A549 (cell line): ENCODE data around the gene PDGFC. TPM values are rescaled to one million over a fixed set of nuclear protein-coding genes. Genes with fewer than 3 reads are reported as not detected.

ENCODE experiments used
- ATAC-seq, 2 experiments: fragments of 200-7000 bp in 1 of 2; fragments of >200 bp in 1 of 2; cut with Nextera tagmentation in 1 of 2; cut with Tn5 transposase in 1 of 2; 3 replicates each; pipeline versions ENCODE4 v1.8.0 to v1.9.1; 2018 to 2020; ENCODE audit warnings: mild to moderate bottlenecking in 1 of 2, moderate library complexity in 1 of 2
- CTCF ChIA-PET: fragments of 300-600 bp; sonication (Branson Sonifier 250); formaldehyde crosslinking; extraction: SDS; loops from one replicate; lab custom pipeline; 2021; ENCODE audit warnings: antibody characterized with exemption, inconsistent platforms; lab: Yijun Ruan, JAX
- POLR2A ChIA-PET: fragments of 350-600 bp; formaldehyde crosslinking; extraction: SDS; loops from one replicate; lab custom pipeline; 2021; ENCODE audit warnings: antibody characterized with exemption, inconsistent platforms; lab: Yijun Ruan, JAX
- DNase-seq, 2 experiments: peaks; one replicate each; pipeline versions ENCODE4 v3.0.0 to v3.0.0-alpha.2; 2011 to 2016; ENCODE audit warnings: low read depth in 1 of 2, low spot score in 1 of 2
- FAIRE-seq: peaks from 2 replicates; lab custom pipeline; 2011; peaks lifted over from hg19 to GRCh38; lab: Jason Lieb, UNC
- H3K27ac ChIP-seq, 2 experiments: fragments of >200 bp; sonication (Bioruptor Twin); formaldehyde crosslinking; 3 replicates each; pipeline ENCODE4 v1.5.1; 2016 to 2017
- H3K4me1 ChIP-seq: fragments of >200 bp; sonication (Bioruptor Twin); formaldehyde crosslinking; 3 replicates; pipeline ENCODE4 v1.6.1; 2016
- H3K4me2 ChIP-seq: fragments of >200 bp; sonication (Bioruptor Twin); formaldehyde crosslinking; 3 replicates; pipeline ENCODE4 v1.6.1; 2016
- H3K4me3 ChIP-seq: fragments of >200 bp; sonication (Bioruptor Twin); formaldehyde crosslinking; 3 replicates; pipeline ENCODE4 v1.5.1; 2016
- H3K9me3 ChIP-seq: fragments of >200 bp; sonication (Bioruptor Twin); formaldehyde crosslinking; 3 replicates; pipeline ENCODE4 v1.6.1; 2016
- BHLHE40 ChIP-seq: IDR thresholded peaks from 2 replicates; pipeline ENCODE4 v1.6.1; 2012; ENCODE audit warnings: low read depth, low read length, inconsistent platforms
- CBX2 ChIP-seq: fragments of 200-600 bp; sonication (generic); IDR thresholded peaks from 2 replicates; pipeline ENCODE4 v1.6.1; 2016; ENCODE audit warnings: low read depth, mild to moderate bottlenecking, borderline replicate concordance
- CEBPB ChIP-seq, 2 experiments: fragments of >200 bp in 1 of 2; sonication (Bioruptor Twin) in 1 of 2; formaldehyde crosslinking in 1 of 2; IDR thresholded peaks; 2 replicates each; pipeline ENCODE4 v1.6.1; 2012 to 2016
- CHD4 ChIP-seq: fragments of 200-600 bp; sonication (generic); IDR thresholded peaks from 2 replicates; pipeline ENCODE4 v1.6.1; 2016; ENCODE audit warnings: antibody characterized with exemption, mild to moderate bottlenecking, borderline replicate concordance
- E2F6 ChIP-seq: IDR thresholded peaks from 2 replicates; pipeline ENCODE4 v1.6.1; 2012; ENCODE audit warnings: low read depth, borderline replicate concordance
- EHF ChIP-seq: fragments of 250-450 bp; sonication (Bioruptor Pico); IDR thresholded peaks from 2 replicates; pipeline ENCODE4 v1.5.0; 2020; ENCODE audit warnings: mild to moderate bottlenecking
- ESRRA ChIP-seq: fragments of 150-350 bp; IDR thresholded peaks from 2 replicates; pipeline ENCODE4 v1.6.1; 2014; ENCODE audit warnings: mild to moderate bottlenecking, low read length, borderline replicate concordance
- HEYL ChIP-seq: fragments of 250-450 bp; sonication (Bioruptor Pico); IDR thresholded peaks from 2 replicates; pipeline ENCODE4 v1.8.0; 2021; ENCODE audit warnings: mild to moderate bottlenecking, moderate library complexity
- HMGXB4 ChIP-seq: fragments of 250-450 bp; sonication (Bioruptor Pico); IDR thresholded peaks from 2 replicates; pipeline ENCODE4 v1.5.0; 2021; ENCODE audit warnings: mild to moderate bottlenecking, moderate library complexity, borderline replicate concordance
- HOXA7 ChIP-seq: fragments of 250-450 bp; sonication (Bioruptor Pico); IDR thresholded peaks from 2 replicates; pipeline ENCODE4 v1.5.0; 2020; ENCODE audit warnings: mild to moderate bottlenecking, moderate library complexity
- HOXB13 ChIP-seq: fragments of 250-450 bp; sonication (Bioruptor Pico); IDR thresholded peaks from 2 replicates; pipeline ENCODE4 v1.5.0; 2020; ENCODE audit warnings: low read depth, mild to moderate bottlenecking, moderate library complexity
- HOXB5 ChIP-seq: fragments of 250-450 bp; sonication (Bioruptor Pico); IDR thresholded peaks from 2 replicates; pipeline ENCODE4 v1.5.0; 2020; ENCODE audit warnings: mild to moderate bottlenecking, moderate library complexity
- JUN ChIP-seq, 2 experiments: fragments of >200 bp; sonication (Bioruptor Twin); formaldehyde crosslinking; IDR thresholded peaks; 2 replicates in 1 of 2; 3 replicates in 1 of 2; pipeline ENCODE4 v1.6.1; 2016 to 2017
- JUNB ChIP-seq: fragments of >200 bp; sonication (Bioruptor Twin); formaldehyde crosslinking; IDR thresholded peaks from 2 replicates; pipeline ENCODE4 v1.6.1; 2016
- KDM1A ChIP-seq: fragments of 200-600 bp; sonication (generic); IDR thresholded peaks from 2 replicates; pipeline ENCODE4 v1.6.1; 2016; ENCODE audit warnings: low read depth, mild to moderate bottlenecking
- KDM5A ChIP-seq: fragments of 200-600 bp; sonication (generic); IDR thresholded peaks from 2 replicates; pipeline ENCODE4 v1.6.1; 2016; ENCODE audit warnings: antibody characterized with exemption, mild to moderate bottlenecking
- MAFK ChIP-seq: fragments of 450-650 bp; IDR thresholded peaks from 2 replicates; pipeline ENCODE4 v1.6.1; 2014; ENCODE audit not compliant: partially characterized antibody
- NPAS2 ChIP-seq: fragments of 250-450 bp; sonication (Bioruptor Pico); IDR thresholded peaks from 2 replicates; pipeline ENCODE4 v1.8.0; 2022; ENCODE audit warnings: mild to moderate bottlenecking, moderate library complexity, borderline replicate concordance
- POLR2AphosphoS2 ChIP-seq: conservative IDR thresholded peaks from 2 replicates; pipeline ENCODE4 v1.6.1; 2012; ENCODE audit warnings: low read length, improper control_type of control experiment, inconsistent platforms
- RARB ChIP-seq: fragments of 250-450 bp; sonication (Bioruptor Pico); IDR thresholded peaks from 2 replicates; pipeline ENCODE4 v1.8.0; 2021; ENCODE audit warnings: mild to moderate bottlenecking, moderate library complexity
- REST ChIP-seq: fragments of 200-600 bp; sonication (generic); IDR thresholded peaks from 2 replicates; pipeline ENCODE4 v1.6.1; 2016; ENCODE audit warnings: antibody characterized with exemption, mild to moderate bottlenecking, moderate library complexity
- RNF2 ChIP-seq: fragments of 200-600 bp; sonication (generic); IDR thresholded peaks from 2 replicates; pipeline ENCODE4 v1.6.1; 2016; ENCODE audit warnings: low read depth, mild to moderate bottlenecking, antibody characterized with exemption, moderate library complexity, borderline replicate concordance
- SMC3 ChIP-seq: fragments of >200 bp; sonication (Bioruptor Twin); formaldehyde crosslinking; IDR thresholded peaks from 3 replicates; pipeline ENCODE4 v1.6.1; 2018; ENCODE audit warnings: inconsistent platforms
- ZFP36 ChIP-seq: fragments of 450-650 bp; IDR thresholded peaks from 2 replicates; pipeline ENCODE4 v1.6.1; 2014; ENCODE audit warnings: borderline replicate concordance; ENCODE audit not compliant: partially characterized antibody
- WGBS: methylation state at CpG from one replicate; pipeline ENCODE4 v1.1.6; 2017; ENCODE audit errors: missing lambda C conversion rate; 5-methylcytosine and 5-hydroxymethylcytosine counted together
- polyA plus RNA-seq, 4 experiments: library from polyadenylated mRNA; depleted of rRNA in 3 of 4; stranded (reverse); fragments of >200 nt; fragmentation: RNase III in 1 of 4; extraction: RNeasy Plus Mini Kit Qiagen cat#74134 plus additional on column Dnase treatment in 1 of 4; gene quantifications; 2 replicates in 3 of 4; 3 replicates in 1 of 4; pipeline ENCODE4 v1.2.3, GENCODE V29; 2011 to 2017

PDGFC gene
- polyA plus RNA-seq, 2 of the 4 experiments (the other 2 are of a cell fraction) = 3.5 to 4.1 TPM

- no peak overlapping the region for H3K4me3 ChIP-seq
- no peak for DNase-seq
- CTCF ChIA-PET = interaction anchor here (1.3 kb wide), 1 partner anchor 83 kb away, joined by 3 read pairs; no protein-coding TSS in a partner anchor
- no peak overlapping the region; a peak in 1 of 6 replicates for H3K27ac ChIP-seq
- H3K4me1 ChIP-seq = peaks cover 15% of the 10 kb centered on the region
- FAIRE-seq = no peak
- POLR2A ChIA-PET = no interaction called here
- peak overlapping the region; percentile 37; the same call in 2 of the 3 replicates for H3K4me2 ChIP-seq
- no peak for TF ChIP-seq KDM5A
- TF ChIP-seq ESRRA = no peak
- TF ChIP-seq HOXB5 = no peak
- no peak for TF ChIP-seq CEBPB (IDR thresholded peaks at IDR 0.05)
- no peak for TF ChIP-seq RNF2
- TF ChIP-seq HEYL (CRISPR knock-in tag) = no peak
- TF ChIP-seq MAFK = no peak
- no peak for TF ChIP-seq ZFP36
- TF ChIP-seq BHLHE40 = no peak
- no peak for TF ChIP-seq KDM1A
- no peak for TF ChIP-seq POLR2AphosphoS2
- no peak for TF ChIP-seq HOXB13 (CRISPR knock-in tag)
- TF ChIP-seq JUN (IDR thresholded peaks at IDR 0.05) = no peak
- no peak for TF ChIP-seq REST
- TF ChIP-seq CHD4 = no peak
- ATAC-seq = peak in 1 of 2 experiments; percentile 39; a peak in 1 of 6 replicates
- H3K9me3 ChIP-seq = no peaks in the 10 kb centered on the region
- WGBS = 58% methylated on average over 3 of the region's 3 CpGs
These were observed 9.0 kb downstream of the PDGFC start for GRCh38 chr4:156962528-156962974.

GRCh38 chr4:156962058-156962358 lies 9.6 kb downstream of the PDGFC start:
- Histone ChIP-seq H3K4me2 (no peak overlapping the region), H3K27ac (no peak overlapping the region), H3K9me3 (no peaks in the 10 kb centered on the region), H3K4me1 (peaks cover 19% of the 10 kb centered on the region), H3K4me3 (no peak overlapping the region)
- FAIRE-seq (no peak), DNase-seq (no peak), ATAC-seq (no peak)
- 95% methylated on average over 3 of the region's 3 CpGs for WGBS
- ChIA-PET POLR2A (no interaction called here), CTCF (interaction anchor here (1.3 kb wide), 1 partner anchor 83 kb away, joined by 3 read pairs; no protein-coding TSS in a partner anchor)
- TF ChIP-seq MAFK (no peak), JUNB (no peak), ZFP36 (no peak), SMC3 (no peak), POLR2AphosphoS2 (no peak), CBX2 (no peak), RARB (CRISPR knock-in tag) (no peak), JUN (IDR thresholded peaks at IDR 0.05) (no peak), E2F6 (no peak), NPAS2 (CRISPR knock-in tag) (no peak), HMGXB4 (CRISPR knock-in tag) (no peak), CHD4 (no peak), HOXB13 (CRISPR knock-in tag) (no peak), HOXA7 (no peak), EHF (CRISPR knock-in tag) (no peak)
